Bronchial epithelial cell (primary cell): ENCODE results near the gene CAMTA1. TPM values are rescaled to one million over a fixed set of nuclear protein-coding genes. Genes with fewer than 3 reads are reported as not detected.

Experiments
- DNase-seq: peaks from one replicate; pipeline ENCODE4 v3.0.0-alpha.2; 2010; ENCODE audit warnings: low read depth
- FAIRE-seq: peaks from 2 replicates; lab custom pipeline; 2011; peaks lifted over from hg19 to GRCh38; lab: Jason Lieb, UNC
- H3K27me3 ChIP-seq: 2 replicates; pipeline ENCODE4 v1.5.1; 2011; ENCODE audit warnings: low read length; ENCODE audit not compliant: control insufficient read depth, insufficient read depth
- H3K36me3 ChIP-seq: 2 replicates; pipeline ENCODE4 v1.5.1; 2011; ENCODE audit warnings: low read length; ENCODE audit not compliant: control insufficient read depth, insufficient read depth
- H3K4me3 ChIP-seq: 2 replicates; pipeline ENCODE4 v1.5.1; 2011; ENCODE audit warnings: mild to moderate bottlenecking, low read depth, low read length, control low read depth
- total RNA-seq: library from RNA; depleted of rRNA; stranded (reverse); fragments of >200 nt; gene quantifications from 2 replicates; pipeline ENCODE4 v1.2.1, GENCODE V29; 2014
- TF ChIP-seq, protein P1 (sequence below): IDR thresholded peaks from 2 replicates; pipeline ENCODE4 v1.5.1; 2011; ENCODE audit warnings: mild to moderate bottlenecking, moderate library complexity, low read length, control low read depth, inconsistent platforms; ENCODE audit not compliant: insufficient read depth, severe bottlenecking

Gene CAMTA1
- total RNA-seq, 1 donor from 2014 or later: 68.2 TPM

DNA sequence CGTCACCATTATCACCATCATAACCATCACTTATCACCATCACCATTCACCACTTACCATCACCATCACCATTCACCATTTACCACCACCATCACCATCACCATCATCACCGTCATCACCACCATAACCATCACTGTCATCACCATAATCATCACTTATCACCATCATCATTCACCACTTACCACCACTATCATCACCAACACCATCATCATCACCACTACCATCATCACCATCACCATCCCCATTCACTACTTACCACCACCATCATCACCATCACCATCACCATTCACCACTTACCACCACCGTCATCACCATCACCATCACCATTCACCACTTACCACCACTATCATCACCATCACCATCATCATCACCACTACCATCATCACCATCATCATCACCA, 151.8 kb downstream of the CAMTA1 start:
- no peak for DNase-seq
- no peaks in the 10 kb centered on the region for H3K27me3 ChIP-seq
- TF ChIP-seq, protein P1, sequence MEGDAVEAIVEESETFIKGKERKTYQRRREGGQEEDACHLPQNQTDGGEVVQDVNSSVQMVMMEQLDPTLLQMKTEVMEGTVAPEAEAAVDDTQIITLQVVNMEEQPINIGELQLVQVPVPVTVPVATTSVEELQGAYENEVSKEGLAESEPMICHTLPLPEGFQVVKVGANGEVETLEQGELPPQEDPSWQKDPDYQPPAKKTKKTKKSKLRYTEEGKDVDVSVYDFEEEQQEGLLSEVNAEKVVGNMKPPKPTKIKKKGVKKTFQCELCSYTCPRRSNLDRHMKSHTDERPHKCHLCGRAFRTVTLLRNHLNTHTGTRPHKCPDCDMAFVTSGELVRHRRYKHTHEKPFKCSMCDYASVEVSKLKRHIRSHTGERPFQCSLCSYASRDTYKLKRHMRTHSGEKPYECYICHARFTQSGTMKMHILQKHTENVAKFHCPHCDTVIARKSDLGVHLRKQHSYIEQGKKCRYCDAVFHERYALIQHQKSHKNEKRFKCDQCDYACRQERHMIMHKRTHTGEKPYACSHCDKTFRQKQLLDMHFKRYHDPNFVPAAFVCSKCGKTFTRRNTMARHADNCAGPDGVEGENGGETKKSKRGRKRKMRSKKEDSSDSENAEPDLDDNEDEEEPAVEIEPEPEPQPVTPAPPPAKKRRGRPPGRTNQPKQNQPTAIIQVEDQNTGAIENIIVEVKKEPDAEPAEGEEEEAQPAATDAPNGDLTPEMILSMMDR: no peak
- H3K4me3 ChIP-seq: no peak overlapping the region
- FAIRE-seq: no peak
- H3K36me3 ChIP-seq: no peaks in the 10 kb centered on the region

DNA sequence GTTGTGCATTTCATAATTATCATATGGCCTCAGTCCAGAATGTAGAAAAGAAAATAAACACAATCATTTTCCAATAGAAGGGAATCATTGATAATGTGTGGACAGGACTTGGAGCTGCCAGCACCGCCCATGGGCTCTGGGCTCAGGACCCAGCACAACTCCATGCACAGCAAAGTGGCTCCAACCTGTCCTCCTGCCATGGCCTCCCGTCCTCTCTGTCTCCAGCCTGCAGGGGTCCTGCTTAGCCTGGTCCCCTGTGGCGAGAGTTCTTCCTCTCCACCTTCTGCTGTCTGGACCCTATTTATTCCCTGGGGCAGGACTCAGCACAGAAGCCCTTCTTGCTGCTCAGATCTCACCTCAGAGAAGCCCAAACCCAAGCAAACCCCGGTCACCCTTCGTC, 154.1 kb downstream of the CAMTA1 start:
- FAIRE-seq (no peak), DNase-seq (no peak)
- TF ChIP-seq, protein P1: no peak
- Histone ChIP-seq H3K36me3 (no peaks in the 10 kb centered on the region), H3K4me3 (no peak overlapping the region), H3K27me3 (no peaks in the 10 kb centered on the region)

DNA sequence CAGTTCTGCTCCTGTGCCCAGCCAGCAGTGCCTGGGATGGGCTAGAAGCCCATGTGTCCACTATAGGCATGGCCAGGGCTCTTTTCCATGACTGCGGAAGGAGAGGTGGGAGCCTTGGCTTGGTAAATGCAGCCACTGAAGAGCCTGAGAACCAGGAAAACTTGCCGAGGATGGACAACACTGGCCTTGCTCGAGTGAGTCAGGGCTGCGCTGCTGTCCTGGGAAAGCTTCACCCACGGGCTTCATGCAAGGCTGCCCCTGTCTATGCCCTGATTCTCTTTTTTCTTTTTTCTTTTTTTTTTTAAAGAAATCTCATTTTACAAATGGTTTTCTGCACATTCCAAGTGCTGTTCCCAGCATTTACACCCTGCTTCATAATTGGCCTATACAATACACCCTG, 156.5 kb downstream of the CAMTA1 start:
- FAIRE-seq (no peak), DNase-seq (no peak)
- no peak overlapping the region for H3K4me3 ChIP-seq
- no peaks in the 10 kb centered on the region for H3K27me3 ChIP-seq
- no peaks in the 10 kb centered on the region for H3K36me3 ChIP-seq
- TF ChIP-seq, protein P1: no peak

DNA sequence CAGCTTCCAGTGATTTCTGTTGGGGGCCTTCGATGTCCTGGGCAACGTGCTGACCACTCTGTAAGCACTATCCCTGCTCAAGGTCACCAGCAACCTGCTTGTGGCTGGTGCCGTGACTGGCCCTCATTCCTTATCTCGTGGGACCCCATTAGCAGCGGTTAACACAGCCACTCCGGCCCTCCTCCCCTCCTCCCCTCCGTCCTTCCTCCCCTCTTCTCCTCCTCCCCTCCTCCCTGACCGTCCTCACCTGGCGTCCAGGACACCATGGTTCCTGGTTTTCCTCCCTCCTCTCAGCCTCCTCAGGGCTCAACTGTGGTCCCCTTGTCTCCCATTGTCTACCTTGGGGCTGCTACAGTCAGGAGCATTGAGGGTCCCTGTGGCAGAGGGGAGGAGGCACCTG, 157.7 kb downstream of the CAMTA1 start:
- Histone ChIP-seq H3K4me3 (no peak overlapping the region), H3K36me3 (no peaks in the 10 kb centered on the region), H3K27me3 (no peaks in the 10 kb centered on the region)
- TF ChIP-seq, protein P1: no peak
- no peak for FAIRE-seq
- no peak for DNase-seq

DNA sequence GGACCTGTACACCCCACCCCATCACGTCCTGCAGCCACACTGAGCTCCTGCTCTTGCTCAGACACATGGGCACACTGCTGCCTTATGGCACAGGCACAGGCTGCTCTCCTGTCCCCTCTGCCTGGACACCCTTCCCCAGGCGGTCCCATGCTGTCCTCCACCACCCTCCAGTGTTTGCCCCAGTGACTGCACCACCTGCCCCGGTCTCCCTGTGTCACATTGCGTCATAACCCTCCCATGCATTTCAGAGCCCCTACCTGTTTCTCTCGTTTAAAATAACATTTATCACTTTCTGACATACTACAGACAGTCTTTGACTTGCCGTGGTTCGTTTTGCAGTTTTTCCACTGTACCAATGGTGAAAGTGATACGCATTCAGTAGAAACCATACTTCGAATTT, 159.2 kb downstream of the CAMTA1 start:
- H3K4me3 ChIP-seq: no peak overlapping the region
- FAIRE-seq: no peak

DNA sequence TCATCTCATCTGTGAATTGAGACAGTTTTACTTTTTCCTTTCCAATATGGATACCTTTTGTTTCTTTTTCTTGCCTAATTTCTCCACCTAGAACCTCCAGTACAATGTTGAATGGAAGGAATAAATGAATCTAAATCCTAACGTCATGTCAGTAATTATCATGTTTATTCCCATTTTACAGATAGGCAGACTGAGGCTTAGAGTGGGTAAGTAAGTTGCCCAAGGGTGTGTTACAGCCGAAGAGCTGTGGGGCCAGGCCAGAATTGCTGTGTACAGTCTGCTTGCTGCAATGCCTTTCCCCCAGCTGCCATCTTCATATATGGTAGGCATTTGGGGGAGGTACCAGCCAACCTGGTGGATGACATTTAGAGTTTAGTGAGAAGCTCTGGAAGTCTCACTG, 162.7 kb downstream of the CAMTA1 start:
- H3K36me3 ChIP-seq: no peaks in the 10 kb centered on the region
- no peaks in the 10 kb centered on the region for H3K27me3 ChIP-seq
- FAIRE-seq (no peak), DNase-seq (no peak)
- TF ChIP-seq, protein P1: no peak
- H3K4me3 ChIP-seq: no peak overlapping the region

More for the DNA sequence above, 159.2 kb downstream of the CAMTA1 start:
- DNase-seq: no peak
- H3K36me3 ChIP-seq: no peaks in the 10 kb centered on the region
- no peaks in the 10 kb centered on the region for H3K27me3 ChIP-seq
- TF ChIP-seq, protein P1: no peak
